Left forelimb (tissue), 1 donor: Measurements from ENCODE around the gene TEKT5.
"Not testable (repeated sequence)": the region's sequence is repeated elsewhere in the genome, so short reads cannot be mapped to it uniquely, and the experiment has no call there.

ENCODE experiments used
- DNase-seq: peaks from one replicate; pipeline ENCODE4 v3.0.0-alpha.2; 2018; ENCODE audit warnings: low spot score

Gene TEKT5

GRCh38 chr16:10694830-10695229, at the start of gene TEKT5:
TEKT5 (minus strand) TSS chr16:10694930; CDS start chr16:10694873, 57 bp downstream.
- DNase-seq: no peak

DNA sequence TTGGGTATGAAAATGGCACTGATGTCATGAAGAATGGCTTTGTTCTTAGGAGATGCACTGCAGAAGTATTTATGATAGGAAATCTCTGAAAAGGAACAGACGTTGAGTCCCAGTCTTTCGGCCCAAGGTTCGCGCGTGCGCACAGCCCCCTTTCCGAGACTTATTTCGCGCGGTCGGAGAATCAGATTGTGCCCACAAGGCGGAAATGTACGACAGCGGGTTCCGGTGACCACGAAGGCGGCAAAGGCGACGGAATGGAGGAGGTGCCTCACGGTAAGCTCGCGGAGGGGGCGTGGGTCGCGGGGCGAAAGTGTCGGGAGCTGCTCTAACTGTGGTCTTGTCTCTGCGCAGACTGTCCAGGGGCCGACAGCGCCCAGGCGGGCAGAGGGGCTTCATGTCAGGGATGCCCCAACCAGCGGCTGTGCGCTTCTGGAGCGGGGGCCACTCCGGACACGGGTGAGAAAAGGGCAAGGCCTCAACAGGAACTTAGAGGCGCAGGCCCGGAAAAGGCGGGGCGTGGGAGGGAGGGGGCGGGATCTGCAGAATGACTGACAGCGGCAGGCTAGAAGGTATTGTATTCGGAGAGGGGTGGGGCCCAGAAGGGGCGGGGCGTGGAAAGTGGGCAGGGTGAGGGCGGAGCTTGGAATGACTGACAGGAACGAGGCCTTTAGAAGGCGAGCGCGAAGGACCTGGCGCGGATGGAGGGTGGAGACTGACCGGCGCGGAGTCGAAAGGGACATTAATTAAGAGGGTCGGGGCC, 49.1 kb upstream of the TEKT5 start, which contains the start of gene NUBP1:
Gene NUBP1, plus strand, starts transcription at position 233 of the 760 bp plus-strand sequence. Its CDS starts 22 bp downstream, at position 255.
- DNase-seq: peak; percentile 100

- no peak for DNase-seq
Observed at GRCh38 chr16:10743227-10743609, 48.5 kb upstream of the TEKT5 start.

- no peak for DNase-seq
Observed at GRCh38 chr16:10741844-10742243, 47.1 kb upstream of the TEKT5 start.

DNA sequence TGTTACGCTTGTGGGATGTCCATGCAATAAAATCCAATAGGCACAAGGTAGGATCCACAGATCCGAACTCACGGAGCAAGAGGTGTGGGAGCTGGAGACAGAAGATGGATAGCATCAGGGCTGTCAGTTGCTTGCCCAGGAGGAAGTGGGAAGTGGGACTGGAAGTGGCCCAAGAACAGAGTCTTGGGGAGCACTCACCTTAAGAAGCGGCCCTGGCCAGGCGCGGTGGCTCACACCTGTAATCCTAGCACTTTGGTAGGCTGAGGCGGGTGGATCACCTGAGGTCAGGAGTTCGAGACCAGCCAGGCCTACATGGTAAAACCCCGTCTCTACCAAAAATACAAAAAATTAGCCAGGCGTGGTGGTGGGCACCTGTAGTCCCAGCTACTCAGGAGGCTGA, 46.5 kb upstream of the TEKT5 start:
- not testable (repeated sequence) for DNase-seq

- no peak for DNase-seq
Observed at GRCh38 chr16:10740845-10741208, 46.1 kb upstream of the TEKT5 start.

GRCh38 chr16:10740000-10740844, 45.5 kb upstream of the TEKT5 start:
- DNase-seq: no peak

- no peak for DNase-seq
Observed at GRCh38 chr16:10738231-10739077, 43.7 kb upstream of the TEKT5 start.

- DNase-seq: no peak
Observed at GRCh38 chr16:10737068-10737625, 42.4 kb upstream of the TEKT5 start.

DNA sequence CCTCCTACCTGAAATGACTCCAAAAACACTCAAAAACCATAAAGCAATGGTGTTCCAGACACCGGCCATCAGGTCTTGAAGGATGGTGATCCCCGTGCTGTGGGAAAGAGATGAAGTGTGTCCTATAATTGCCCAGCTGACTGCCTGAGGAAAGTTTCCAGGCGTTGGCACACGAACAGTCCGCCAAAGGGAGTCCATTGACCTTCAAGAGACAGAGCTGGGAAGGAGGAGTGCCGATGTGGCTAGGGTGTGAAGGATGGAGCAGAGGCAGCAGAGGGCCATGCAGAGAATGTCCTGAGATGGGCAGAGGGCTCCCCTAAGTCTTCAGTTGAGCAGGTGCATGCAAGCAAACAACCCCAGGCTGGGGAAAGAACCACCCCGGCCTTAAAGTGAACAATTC, 37.1 kb upstream of the TEKT5 start:
- DNase-seq: no peak

DNA sequence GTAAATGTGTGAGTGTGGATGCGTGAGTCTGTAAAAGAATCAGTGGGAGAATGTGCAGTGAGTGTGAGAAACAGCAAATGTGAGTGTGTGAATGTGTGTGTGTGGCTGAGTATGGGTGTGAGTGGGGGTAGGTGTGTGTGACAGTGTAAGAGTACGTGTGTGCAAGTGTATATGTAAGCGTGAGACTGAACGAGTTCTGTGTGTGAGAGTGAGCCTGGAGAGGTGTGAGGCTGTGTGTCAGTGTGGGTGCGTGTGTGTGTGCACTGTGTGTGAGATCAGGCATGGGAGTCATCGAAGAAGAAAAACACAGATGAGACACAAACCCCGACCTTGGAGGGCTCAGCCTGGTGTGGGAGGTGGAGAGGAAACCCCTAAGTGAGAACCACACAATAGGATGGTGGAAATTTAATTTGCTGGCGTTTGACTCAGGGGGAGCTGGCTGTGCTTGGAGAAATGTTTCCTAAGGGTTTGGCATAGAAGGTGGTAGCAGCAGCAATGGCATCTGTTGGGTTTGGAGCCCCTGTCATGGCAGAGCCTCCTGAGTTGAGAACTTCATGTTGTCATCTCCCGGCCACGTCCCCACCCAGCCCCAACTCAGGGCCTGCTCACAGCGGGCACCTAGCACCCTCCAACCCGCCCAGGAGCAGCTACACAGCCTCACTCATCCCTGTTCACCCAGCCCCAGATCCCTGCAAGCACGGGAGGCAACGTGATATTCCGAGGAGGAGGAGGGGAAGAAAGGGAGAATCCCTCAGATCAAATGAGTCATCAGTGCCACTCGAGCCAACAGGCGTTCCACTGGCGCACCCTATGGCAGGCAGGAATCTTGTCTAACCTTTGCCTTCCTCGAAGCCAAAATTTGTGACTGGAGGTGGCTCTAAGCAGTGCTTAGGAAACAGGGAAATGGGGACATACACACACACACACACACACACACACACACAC, 34.6 kb upstream of the TEKT5 start:
- no peak for DNase-seq

DNA sequence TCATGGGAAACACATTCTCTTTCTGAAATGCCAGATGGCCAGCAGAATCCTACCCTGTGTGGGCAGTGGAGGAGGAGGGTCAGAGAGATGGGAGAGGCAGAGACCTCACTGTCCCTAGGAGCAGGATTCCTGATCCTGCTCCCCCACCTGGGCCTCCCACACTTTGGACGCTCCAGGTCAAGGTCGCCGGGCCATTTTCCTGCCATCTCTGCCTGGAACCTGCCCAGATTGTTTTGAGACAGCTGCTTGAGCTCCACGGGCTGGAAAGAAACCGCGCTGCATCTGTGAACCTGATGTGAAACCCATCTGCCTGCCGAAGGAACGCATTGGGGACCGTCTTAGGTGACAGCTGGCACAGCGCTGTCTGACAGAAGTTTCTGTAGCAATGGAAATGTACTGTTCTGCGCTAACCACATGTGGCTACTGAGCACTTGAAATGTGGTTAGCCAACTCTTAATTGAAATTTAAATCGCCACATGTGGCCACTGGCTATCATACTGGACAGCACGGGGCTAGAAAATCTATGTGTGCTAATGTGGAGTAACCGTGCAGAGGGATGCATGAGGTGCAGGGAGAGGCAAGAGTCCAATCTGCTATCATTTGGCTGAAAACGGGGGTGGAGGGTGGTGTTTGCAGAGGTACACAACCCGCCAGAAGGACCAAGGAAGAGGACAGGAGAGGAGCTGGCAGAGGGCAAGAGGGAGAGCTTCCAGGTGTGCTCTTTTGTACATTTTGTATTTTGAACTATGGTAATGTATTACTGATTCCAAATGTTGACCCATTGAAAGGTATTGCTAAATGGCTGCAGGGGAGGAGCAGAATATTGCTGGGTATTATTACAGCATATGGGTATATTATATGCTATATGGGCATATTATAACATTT, 33.5 kb upstream of the TEKT5 start:
- no peak for DNase-seq

GRCh38 chr16:10708969-10709368, 14.2 kb upstream of the TEKT5 start:
- DNase-seq: no peak

DNA sequence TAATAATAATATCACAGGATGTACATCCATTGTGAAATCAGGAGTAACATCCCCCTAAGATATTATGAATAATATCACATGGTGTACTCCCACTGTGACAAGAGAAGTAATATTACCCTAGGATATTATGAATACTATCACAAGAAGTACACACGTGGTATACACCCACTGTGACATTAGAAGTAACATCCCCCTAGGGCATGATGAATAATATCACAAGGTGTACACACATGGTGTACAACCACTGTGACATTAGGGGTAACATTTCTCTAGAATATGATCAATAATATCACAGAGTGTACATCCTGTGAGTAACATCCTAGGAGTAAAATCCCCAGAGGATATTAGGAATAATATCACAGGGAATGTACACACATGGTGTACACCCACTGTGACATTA, 5.0 kb upstream of the TEKT5 start:
- DNase-seq: no peak

DNA sequence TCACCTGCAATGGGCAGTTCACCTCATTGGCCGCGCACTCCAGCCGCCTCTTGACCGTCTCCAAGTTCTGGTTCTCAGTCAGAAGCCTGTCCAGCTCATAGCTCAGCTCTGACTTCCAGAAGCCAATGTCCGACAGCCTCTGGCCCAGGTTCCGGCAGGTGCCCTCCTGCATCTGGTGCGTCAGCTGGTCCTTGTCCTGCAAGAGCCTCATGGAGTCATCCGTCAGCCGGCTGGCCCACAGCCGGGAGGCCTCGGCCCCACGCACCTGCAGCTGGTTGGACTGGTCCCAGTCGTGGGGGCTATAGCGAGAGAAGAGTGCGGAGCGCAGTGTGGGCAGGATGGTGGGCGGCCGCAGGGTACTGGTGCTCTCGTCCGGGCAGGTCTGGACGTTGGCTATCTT, 424 bp downstream of the TEKT5 start:
- DNase-seq: no peak

GRCh38 chr16:10693889-10694288, 841 bp downstream of the TEKT5 start:
- no peak for DNase-seq

GRCh38 chr16:10692470-10692869, 2.3 kb downstream of the TEKT5 start:
- DNase-seq: no peak

- no peak for DNase-seq
Observed at GRCh38 chr16:10688726-10689125, 6.0 kb downstream of the TEKT5 start.

DNA sequence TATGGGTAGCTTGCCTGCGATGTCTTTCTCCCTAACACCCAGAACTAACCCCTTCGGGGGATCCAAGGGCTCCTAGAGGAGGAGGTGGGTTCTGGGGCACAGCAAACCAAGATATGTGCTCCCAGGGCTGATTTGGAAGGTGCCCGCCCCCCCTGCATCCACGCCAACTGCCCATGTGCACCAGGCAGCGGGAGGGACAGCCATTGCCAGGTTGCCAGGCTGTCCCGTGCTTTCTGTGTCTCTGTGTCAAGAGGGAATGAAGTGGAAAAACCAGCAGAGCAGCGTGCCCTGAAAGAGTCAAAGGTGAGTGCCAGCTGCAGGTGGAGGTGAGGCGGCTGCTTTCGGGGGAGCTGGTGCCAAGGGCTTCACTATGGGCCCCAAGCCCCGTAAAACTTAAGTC, 6.4 kb downstream of the TEKT5 start:
- no peak for DNase-seq

GRCh38 chr16:10685709-10686108, 9.0 kb downstream of the TEKT5 start:
- no peak for DNase-seq
